Heart left ventricle (tissue), 16 donors: ENCODE measurements around the gene TNK2. TPM values are rescaled to one million over a fixed set of nuclear protein-coding genes. Genes with fewer than 3 reads are reported as not detected.

ENCODE experiments used
- ATAC-seq, 4 donors: fragments of 200-7000 bp; cut with Tn5 transposase; one replicate each; pipeline ENCODE4 v1.9.1; 2020 to 2022; ENCODE audit warnings: moderate library complexity in 4 of 4, mild to moderate bottlenecking in 3 of 4, moderate number of reproducible peaks in 1 of 4
- DNase-seq, 5 donors: peaks; one replicate each; pipeline ENCODE4 v3.0.0-alpha.2; 2020
- H3K27ac ChIP-seq, 12 donors: fragments of 200-600 bp; sonication (generic) in 4 of 12; one replicate each; pipeline versions ENCODE4 v1.5.0 to v1.8.0; 2016 to 2022; ENCODE audit warnings: mild to moderate bottlenecking in 2 of 12
- H3K27me3 ChIP-seq, 9 donors: fragments of 200-600 bp; sonication (generic) in 2 of 9; one replicate each; pipeline versions ENCODE4 v1.5.1 to v1.8.0; 2016 to 2022; ENCODE audit warnings: mild to moderate bottlenecking in 3 of 9
- H3K36me3 ChIP-seq, 9 donors: fragments of 200-600 bp; sonication (generic) in 2 of 9; one replicate each; pipeline versions ENCODE4 v1.5.0 to v1.8.0; 2018 to 2022; ENCODE audit warnings: mild to moderate bottlenecking in 2 of 9
- H3K4me1 ChIP-seq, 12 donors: fragments of 200-600 bp; sonication (generic) in 4 of 12; one replicate each; pipeline versions ENCODE4 v1.5.0 to v1.8.0; 2016 to 2022; ENCODE audit warnings: mild to moderate bottlenecking in 3 of 12
- H3K4me3 ChIP-seq, 12 donors: fragments of 200-600 bp; sonication (generic) in 4 of 12; one replicate each; pipeline versions ENCODE4 v1.5.0 to v1.8.0; 2017 to 2022; ENCODE audit warnings: mild to moderate bottlenecking in 9 of 12, moderate library complexity in 4 of 12
- H3K9me3 ChIP-seq, 12 donors: fragments of 200-600 bp; sonication (generic) in 4 of 12; one replicate each; pipeline versions ENCODE4 v1.5.0 to v1.8.0; 2016 to 2022; ENCODE audit warnings: mild to moderate bottlenecking in 1 of 12
- CTCF ChIP-seq, 12 donors: fragments of 200-600 bp; sonication (generic) in 4 of 12; IDR thresholded peaks; one replicate each; pipeline versions ENCODE4 v1.5.0 to v1.8.0; 2018 to 2022; ENCODE audit warnings: antibody characterized with exemption in 12 of 12, mild to moderate bottlenecking in 5 of 12
- POLR2A ChIP-seq, 2 donors: fragments of 450-650 bp; IDR thresholded peaks; one replicate each; pipeline ENCODE4 v1.6.1; 2017; ENCODE audit warnings: antibody characterized with exemption in 2 of 2, mild to moderate bottlenecking in 2 of 2, moderate library complexity in 2 of 2
- WGBS, 4 donors: extraction: QIAGEN DNeasy Blood & Tissue Kit in 2 of 4; methylation state at CpG; one replicate each; pipeline versions ENCODE4 v1.1.5 to v1.1.7; 2013 to 2018; 5-methylcytosine and 5-hydroxymethylcytosine counted together
- intact Hi-C, 10 donors: fragments of 100-400 bp; cut with DNase I; formaldehyde crosslinking; loops; one replicate each; pipeline versions ENCODE4 v1.11.1 to v1.14.2; 2022
- microRNA-seq, 4 donors: library from miRNA; unstranded; fragments of <30 nt; microRNA quantifications; one replicate each; pipeline versions ENCODE4 to v1.2.0, GENCODE V29; 2017 to 2020
- polyA plus RNA-seq, 2 donors: library from polyadenylated mRNA; stranded (reverse); fragments of 200-250 nt; gene quantifications; one replicate each; pipeline ENCODE4 v1.2.3, GENCODE V29; 2013
- total RNA-seq, 9 donors: library from RNA; depleted of rRNA in 2 of 9; stranded (reverse); fragments of >200 nt in 2 of 9; fragmentation: NEBNext Ultra II Directional in 3 of 9; extraction: Animal tissue kit (Norgen Biotek cat#: 25700) in 3 of 9; gene quantifications; one replicate each; pipeline versions ENCODE4 v1.1.0 to v1.2.4, GENCODE V29; 2016 to 2023
- donor health status: ischemic (EF 13 %, LVEDD 7.1; RV severe dilation, severe dysfunction).
- donor health status: healthy with polysubstance abuse.
- donor health status: DM: no; HTN: yes; CAD: no.
- donor health status: DM: no; HTN: no; CAD: no.
- donor health status: ischemic (EF 25% LVEDD 6.9; RV normal size, moderate dysfunction).
- donor health status: ischemic (EF 25% LVEDD 5.7; RV mildly dilated, moderate dysfunction).
- donor health status: healthy.
- donor health status: DM: yes; HTN: yes; CAD: no.
- donor health status: ischemic (EF 35%, LVEDD 5.7; RV mildly dilated, moderate dysfunction).
- donor health status: nonischemic (EF 11% LVEDD 7.7; RV severe dilation, severe dysfunction).
- donor health status: DM: yes; HTN: yes; CAD: no.
- donor health status: PGD.
- donor health status: ischemic (EF 29% LVEDD 5.4; RV normal size, mild dysfunction).
- donor health status: nonischemic (EF 23%, LVEDD 6.1; RV moderate dilation, normal function).

TNK2 gene
- total and polyA plus RNA-seq, 11 donors: 13.5 to 59.7 (median 28.7) TPM

GRCh38 chr3:195815169-195815771, 93.1 kb downstream of the TNK2 start:
- Histone ChIP-seq H3K36me3 (no peaks in the 10 kb centered on the region), H3K4me3 (no peak overlapping the region), H3K27ac (no peak overlapping the region), H3K4me1 (no peaks in the 10 kb centered on the region), H3K27me3 (peaks cover 0 to 33% (median 8%) of the 10 kb centered on the region in 9 donors), H3K9me3 (no peaks in the 10 kb centered on the region)
- TF ChIP-seq CTCF (IDR thresholded peaks at IDR 0.05) (no peak), POLR2A (IDR thresholded peaks at IDR 0.05) (no peak)
- ATAC-seq: no peak
- WGBS, 4 donors: 77 to 83% (median 82%) methylated on average over 15 to 18 of the region's 18 CpGs
- intact Hi-C loops: no loop called here
- no peak for DNase-seq

- intact Hi-C loops: no loop called here
- no peaks in the 10 kb centered on the region for H3K36me3 ChIP-seq
- DNase-seq (no peak), ATAC-seq (no peak)
- H3K27me3 ChIP-seq: peaks cover 0 to 33% (median 8%) of the 10 kb centered on the region in 9 donors
- WGBS, 4 donors: 82 to 89% (median 86%) methylated on average over 24 of the region's 24 CpGs
- TF ChIP-seq CTCF (IDR thresholded peaks at IDR 0.05): no peak
- no peak for TF ChIP-seq POLR2A (IDR thresholded peaks at IDR 0.05)
- H3K27ac ChIP-seq: no peak overlapping the region
- H3K4me3 ChIP-seq: no peak overlapping the region
- H3K4me1 ChIP-seq: no peaks in the 10 kb centered on the region
- H3K9me3 ChIP-seq: no peaks in the 10 kb centered on the region
Measured at GRCh38 chr3:195813916-195814640, 94.3 kb downstream of the TNK2 start.

Small RNA genes within 50 kb of the gene (microRNA-seq; reads per million reads assigned to microRNA genes)
- 0 to 0.19 (median 0) reads per million in 4 donors for gene MIR6829

Other genes starting within 250 kb of the TNK2 start
- gene MUC20, start 187.6 kb downstream of the TNK2 start, total RNA-seq: 1 to 10 TPM in 7 of 9 donors, under 1 TPM in 2; 0.21 to 8.4 (median 3.2) TPM
- 1 to 10 TPM in 1 of 2 donors, under 1 TPM in 1; 0.53 to 3.2 TPM for gene MUC20, start 187.6 kb downstream of the TNK2 start, polyA plus RNA-seq
- gene MUC4, start 96.6 kb downstream of the TNK2 start, total RNA-seq: under 1 TPM in 2 of 9 donors, not detected in 7; 0.02 to 0.17 TPM
- under 1 TPM in 1 of 2 donors, not detected in 1; 0.03 TPM for gene MUC4, start 96.6 kb downstream of the TNK2 start, polyA plus RNA-seq
- gene TFRC, start 173.5 kb upstream of the TNK2 start, total RNA-seq: 100 to 1,000 TPM in 6 of 9 donors, 10 to 100 TPM in 3; 15.7 to 232 (median 121) TPM
- gene TFRC, start 173.5 kb upstream of the TNK2 start, polyA plus RNA-seq: 10 to 100 TPM; 24.2 to 70.7 TPM